GM12872 (cell line): ENCODE results near the gene DLG2.

ENCODE experiments used
- CTCF ChIP-seq: IDR thresholded peaks from 3 replicates; pipeline ENCODE4 v1.5.1; 2011; ENCODE audit warnings: low read depth, mild to moderate bottlenecking, low read length, moderate library complexity; ENCODE audit not compliant: insufficient read depth

The DLG2 gene

GRCh38 chr11:84136926-84137325, 1490.2 kb downstream of the DLG2 start:
- no peak for TF ChIP-seq CTCF

- TF ChIP-seq CTCF, result no peak
Measured at GRCh38 chr11:84130646-84131427, 1496.3 kb downstream of the DLG2 start.

- TF ChIP-seq CTCF, result no peak
Measured at GRCh38 chr11:84129961-84130576, 1497.1 kb downstream of the DLG2 start.

- TF ChIP-seq CTCF, result no peak
Measured at GRCh38 chr11:84128840-84129239, 1498.3 kb downstream of the DLG2 start.

DNA sequence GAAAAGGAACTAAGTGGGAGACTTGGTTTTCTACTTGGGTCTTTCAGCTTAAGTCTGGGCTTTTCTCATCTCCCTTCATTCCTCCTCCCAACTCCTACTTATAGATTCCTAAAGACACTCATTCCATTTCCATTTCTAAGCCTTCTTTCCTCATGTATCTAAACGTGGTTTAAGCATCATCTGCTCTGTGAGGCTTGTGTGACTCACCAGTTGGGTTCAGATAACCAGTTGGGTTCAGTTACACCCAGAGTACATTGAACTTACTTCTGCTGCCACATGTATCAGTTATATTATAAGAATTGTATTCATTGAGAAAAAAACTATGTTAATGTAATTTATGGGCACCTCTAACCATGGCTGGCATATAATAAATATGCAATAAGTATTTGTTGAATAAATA, 1509.8 kb downstream of the DLG2 start:
- TF ChIP-seq CTCF, result no peak

DNA sequence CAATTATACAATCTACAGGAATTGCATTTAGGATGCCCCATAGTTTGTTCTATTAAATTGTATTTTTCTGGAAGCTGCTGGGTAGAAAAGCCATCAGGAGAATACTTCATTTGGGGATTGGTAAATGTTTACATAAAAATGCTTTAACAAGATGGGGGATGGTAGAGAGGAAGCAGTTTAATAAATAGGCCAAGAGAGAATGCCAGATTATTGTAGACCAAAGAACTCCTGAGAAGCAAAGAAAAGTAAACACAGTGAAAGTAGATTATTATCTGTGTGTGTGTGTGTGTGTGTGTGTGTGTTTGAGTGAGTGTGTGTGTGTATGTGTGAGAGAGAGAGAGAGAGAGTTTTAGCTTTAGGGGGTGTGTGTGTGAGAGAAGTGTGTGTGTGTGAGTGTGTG, 1520.6 kb downstream of the DLG2 start:
- no peak for TF ChIP-seq CTCF

DNA sequence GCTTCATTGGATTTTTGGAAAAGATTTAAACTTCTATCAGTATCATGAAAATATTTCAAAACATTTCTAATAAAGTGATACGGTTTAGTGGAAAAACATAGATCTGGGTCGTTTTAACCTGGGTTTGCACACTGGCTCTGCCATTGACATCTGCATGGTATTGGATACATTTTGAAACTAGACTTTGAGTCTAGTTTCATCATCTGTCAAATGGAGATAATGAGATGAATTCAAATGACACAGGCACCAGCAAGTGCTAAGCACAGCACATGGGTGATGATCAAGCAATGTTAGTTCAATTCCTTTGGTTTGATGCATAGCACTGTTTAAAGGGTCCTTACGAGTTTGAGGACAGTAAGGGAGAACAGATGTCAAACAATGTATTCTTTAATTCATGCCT, 1522.0 kb downstream of the DLG2 start:
- no peak for TF ChIP-seq CTCF
